Femur (tissue), 1 donor: ENCODE measurements around the gene CDKAL1.
"Not testable (repeated sequence)": the region's sequence is repeated elsewhere in the genome, so short reads cannot be mapped to it uniquely, and the experiment has no call there.

Experiments used
- DNase-seq: peaks from one replicate; pipeline ENCODE4 v3.0.0-alpha.2; 2017

The CDKAL1 gene

GRCh38 chr6:20644667-20645370, 110.6 kb downstream of the CDKAL1 start:
- DNase-seq: no peak

- not testable (repeated sequence) for DNase-seq
Observed at GRCh38 chr6:20645572-20645971, 111.3 kb downstream of the CDKAL1 start.

GRCh38 chr6:20647585-20647984, 113.3 kb downstream of the CDKAL1 start:
- DNase-seq: no peak

DNA sequence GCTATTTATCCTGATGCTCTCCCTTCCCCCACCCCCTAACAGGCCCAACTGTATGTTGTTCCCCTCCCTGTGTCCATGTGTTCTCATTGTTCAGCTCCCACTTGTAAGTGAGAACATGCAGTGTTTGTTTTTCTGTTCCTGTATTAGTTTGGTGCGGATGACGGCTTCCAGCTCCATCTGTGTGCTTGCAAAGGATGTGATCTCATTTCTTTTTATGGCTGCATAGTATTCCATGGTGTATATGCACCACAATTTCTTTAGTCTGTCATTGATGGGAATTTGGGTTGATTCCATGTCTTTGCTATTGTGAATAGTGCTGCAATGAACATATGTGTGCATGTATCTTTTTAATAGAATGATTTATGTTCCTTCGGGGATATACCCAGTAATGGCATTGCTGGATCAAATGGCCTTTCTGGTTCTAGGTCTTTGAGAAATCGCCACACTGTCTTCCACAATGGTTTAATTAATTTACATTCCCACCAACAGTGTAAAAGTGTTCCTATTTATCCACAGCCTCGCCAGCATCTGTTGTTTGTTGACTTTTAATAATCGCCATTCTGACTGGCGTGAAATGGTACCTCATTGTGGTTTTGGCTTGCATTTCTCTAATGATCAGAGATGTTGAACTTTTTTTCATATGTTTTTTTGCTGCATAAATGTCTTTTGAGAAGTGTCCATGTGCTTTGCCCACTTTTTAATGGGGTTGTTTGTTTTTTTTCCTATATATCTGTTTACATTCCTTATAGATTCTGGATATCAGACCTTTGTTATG, 115.6 kb downstream of the CDKAL1 start:
- DNase-seq: not testable (repeated sequence)

- DNase-seq: no peak
Observed at GRCh38 chr6:20652299-20653084, 118.2 kb downstream of the CDKAL1 start.

DNA sequence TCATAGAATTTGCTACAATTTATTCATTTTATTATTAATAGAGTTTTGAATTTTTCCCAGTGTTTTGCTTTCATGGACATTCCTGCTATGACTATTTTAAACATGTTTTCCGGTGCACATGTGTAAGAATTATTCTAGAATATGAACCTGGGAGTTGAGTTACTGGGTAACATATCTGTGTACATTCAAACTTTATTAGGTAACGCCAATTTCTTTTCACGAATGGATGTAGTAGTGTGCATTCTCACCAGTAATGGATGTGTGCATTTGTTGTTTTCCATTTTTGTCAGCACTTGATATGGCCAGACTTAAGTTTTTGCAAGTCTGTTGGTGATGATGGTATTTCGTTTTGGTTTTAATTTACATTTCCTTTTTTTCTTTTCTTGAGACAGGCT, 118.8 kb downstream of the CDKAL1 start:
- no peak for DNase-seq

DNA sequence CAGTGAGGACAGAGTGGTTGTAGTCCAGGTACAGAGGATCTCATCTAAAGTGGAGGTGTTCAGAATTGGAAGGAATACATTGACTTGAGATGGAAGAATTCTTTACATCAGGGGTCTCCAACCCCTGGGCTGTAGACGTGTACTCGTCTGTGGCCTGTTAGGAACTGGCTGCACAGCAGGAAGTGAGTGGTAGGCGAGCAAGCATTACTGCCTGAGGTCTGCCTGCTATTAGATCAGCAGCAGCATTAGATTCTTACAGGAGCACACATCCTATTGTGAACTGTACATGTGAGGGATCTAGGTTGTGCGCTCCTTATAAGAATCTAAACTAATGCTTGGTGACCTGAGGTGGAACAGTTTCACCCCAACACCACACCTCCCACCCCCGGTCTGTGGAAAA, 121.1 kb downstream of the CDKAL1 start:
- DNase-seq: no peak

DNA sequence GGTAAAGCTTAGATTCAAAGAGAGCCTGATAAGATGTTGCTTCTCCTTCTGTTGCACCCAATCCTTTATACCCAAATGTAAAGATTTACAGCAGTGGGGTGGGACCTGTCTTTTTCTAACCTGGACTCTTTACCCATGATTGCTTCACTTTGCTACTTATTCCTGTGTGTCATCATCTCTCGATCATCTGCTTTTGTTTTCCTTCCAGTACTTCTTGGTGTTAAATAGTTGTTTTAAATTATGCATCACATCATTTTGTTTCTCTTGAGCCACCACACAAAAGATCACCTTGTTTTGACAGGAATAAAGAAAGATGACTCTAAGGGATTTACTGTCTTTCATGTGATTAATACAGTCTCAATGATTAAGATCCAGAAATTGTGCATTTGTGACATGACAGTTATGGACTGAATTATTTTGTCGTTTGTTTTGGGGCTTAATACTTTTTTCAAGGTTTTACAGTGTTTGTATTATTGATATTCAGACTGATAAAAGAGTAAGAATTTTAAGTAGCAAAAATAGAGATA, 123.1 kb downstream of the CDKAL1 start:
- no peak for DNase-seq

GRCh38 chr6:20658053-20658452, 123.8 kb downstream of the CDKAL1 start:
- DNase-seq: no peak

GRCh38 chr6:20658516-20658915, 124.3 kb downstream of the CDKAL1 start:
- DNase-seq: no peak

- no peak for DNase-seq
Observed at GRCh38 chr6:20660534-20660933, 126.3 kb downstream of the CDKAL1 start.

DNA sequence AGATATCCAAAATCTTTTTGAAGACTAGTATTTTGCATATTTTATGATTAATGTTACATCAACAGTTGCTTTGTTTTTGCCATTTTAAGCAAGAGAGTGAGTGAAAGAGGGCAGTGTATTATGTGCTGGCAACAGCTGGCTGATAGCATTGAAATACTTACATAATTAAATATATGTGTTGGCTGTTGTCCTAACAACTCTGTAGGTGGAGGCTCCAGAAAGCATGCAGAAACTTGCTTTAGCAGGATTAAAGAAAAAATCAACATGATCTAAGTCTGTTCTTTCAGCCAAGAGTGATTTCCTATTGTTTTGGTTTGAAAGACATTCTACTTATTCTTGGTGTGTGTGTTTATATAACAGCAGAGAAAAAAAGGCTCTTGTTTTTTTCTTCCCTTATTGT, 127.5 kb downstream of the CDKAL1 start:
- no peak for DNase-seq

- DNase-seq: no peak
Observed at GRCh38 chr6:20664250-20664649, 130.0 kb downstream of the CDKAL1 start.

DNA sequence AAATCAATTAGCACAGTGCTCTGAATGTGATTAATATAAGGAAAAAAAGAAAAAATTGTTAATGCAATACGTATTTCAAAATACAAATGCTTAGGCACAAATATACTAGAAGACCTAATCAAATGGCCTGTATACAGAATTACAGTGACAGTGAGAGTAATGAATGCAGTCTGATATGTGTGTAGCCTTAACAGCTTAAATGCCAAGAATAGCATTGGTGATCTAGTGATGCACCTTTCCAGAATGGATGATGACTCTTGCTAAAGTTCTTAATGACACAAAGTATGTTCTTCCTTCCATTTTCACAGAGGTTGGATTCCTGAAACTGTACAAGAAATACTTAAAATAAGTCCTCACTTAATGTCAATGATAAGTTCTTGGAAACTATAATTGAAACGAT, 131.0 kb downstream of the CDKAL1 start:
- no peak for DNase-seq

GRCh38 chr6:20669571-20670314, 135.5 kb downstream of the CDKAL1 start:
- DNase-seq: no peak

DNA sequence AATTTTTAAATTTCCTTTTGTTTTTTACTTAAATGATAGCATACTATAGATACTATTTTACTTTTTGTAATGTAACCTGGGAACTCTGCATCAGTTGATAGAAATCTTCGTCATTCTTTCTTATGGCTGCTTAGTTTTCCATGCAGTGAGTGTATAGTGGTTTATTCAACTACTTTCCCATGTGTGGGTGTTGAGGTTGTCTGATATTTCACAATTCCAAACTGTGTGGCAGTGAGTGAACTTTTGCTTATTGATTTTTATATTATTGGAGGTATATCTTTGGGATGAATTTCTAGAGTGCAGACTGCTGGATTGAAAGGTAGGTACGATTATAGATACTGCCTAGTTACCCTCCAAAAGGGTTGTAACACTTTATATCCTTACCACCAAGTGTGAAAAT, 136.5 kb downstream of the CDKAL1 start:
- no peak for DNase-seq

DNA sequence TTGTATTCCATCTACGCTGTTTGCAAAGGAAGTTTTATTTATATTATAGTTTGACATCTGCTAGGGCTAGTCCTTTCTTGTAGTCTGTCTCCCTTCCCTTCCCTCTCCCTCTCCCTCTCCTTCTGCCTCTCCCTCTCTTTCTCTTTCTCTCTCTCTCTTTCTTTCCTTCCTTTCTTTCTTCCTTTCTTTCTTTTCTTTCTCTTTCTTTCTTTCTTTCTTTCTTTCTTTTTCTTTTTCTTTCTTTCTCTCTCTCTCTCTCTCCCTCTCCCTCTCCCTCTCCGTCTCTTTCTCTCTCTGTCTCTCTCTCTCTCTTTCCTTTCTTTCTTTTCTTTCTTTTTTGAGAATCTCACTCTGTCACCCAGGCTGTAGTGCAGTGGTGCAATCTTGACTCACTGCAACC, 137.8 kb downstream of the CDKAL1 start:
- DNase-seq: no peak

GRCh38 chr6:20673458-20673857, 139.2 kb downstream of the CDKAL1 start:
- DNase-seq: no peak

GRCh38 chr6:20674664-20675063, 140.4 kb downstream of the CDKAL1 start:
- DNase-seq: no peak

- no peak for DNase-seq
Observed at GRCh38 chr6:20678831-20679352, 144.6 kb downstream of the CDKAL1 start.

GRCh38 chr6:20680697-20681165, 146.5 kb downstream of the CDKAL1 start:
- no peak for DNase-seq

DNA sequence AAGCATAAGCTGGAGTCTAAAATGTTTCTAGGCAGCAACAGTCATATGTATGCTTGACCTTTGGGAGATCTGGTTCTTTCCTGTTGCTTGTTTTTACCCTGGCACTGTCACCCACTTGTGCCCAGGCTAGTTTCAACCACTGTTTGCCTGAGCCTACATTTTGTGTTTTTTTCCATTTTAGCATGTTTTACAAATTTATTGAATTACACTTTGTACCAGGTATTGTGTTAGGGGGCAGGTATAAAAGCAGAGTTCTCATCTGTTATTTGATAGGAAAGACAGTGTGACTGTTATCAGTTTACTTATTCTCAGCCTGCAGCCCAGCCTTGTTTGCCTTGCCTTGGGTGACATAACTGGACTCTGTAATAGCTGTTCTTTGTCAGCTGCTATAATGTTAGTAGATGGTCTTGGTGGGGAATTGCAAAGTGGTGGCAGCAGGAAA, 147.0 kb downstream of the CDKAL1 start:
- no peak for DNase-seq
